Hindlimb muscle (tissue), 1 donor: ENCODE results near the gene RIMS4. TPM values are rescaled to one million over a fixed set of nuclear protein-coding genes. Genes with fewer than 3 reads are reported as not detected.
"Not testable (repeated sequence)": the region's sequence is repeated elsewhere in the genome, so short reads cannot be mapped to it uniquely, and the experiment has no call there.

Experiments used
- DNase-seq: peaks from one replicate; pipeline ENCODE4 v3.0.0-alpha.2; 2013
- polyA plus RNA-seq: library from polyadenylated mRNA; unstranded; fragments of 120-200 nt; gene quantifications from one replicate; pipeline ENCODE4 v1.2.1, GENCODE V29; 2013; ENCODE audit not compliant: insufficient read length

Gene RIMS4
- polyA plus RNA-seq, 1 donor, result 9.0 TPM

- no peak for DNase-seq
Observed at GRCh38 chr20:44795836-44796235, 14.5 kb downstream of the RIMS4 start.

- no peak for DNase-seq
Observed at GRCh38 chr20:44792796-44793195, 17.6 kb downstream of the RIMS4 start.

GRCh38 chr20:44790638-44791393 is 19.5 kb downstream of the RIMS4 start:
- no peak for DNase-seq

- no peak for DNase-seq
Observed at GRCh38 chr20:44788706-44789456, 21.5 kb downstream of the RIMS4 start.

GRCh38 chr20:44787299-44787698 is 23.0 kb downstream of the RIMS4 start:
- DNase-seq, result no peak

GRCh38 chr20:44785768-44786167 is 24.6 kb downstream of the RIMS4 start:
- no peak for DNase-seq

- DNase-seq, result no peak
Observed at GRCh38 chr20:44784688-44785087, 25.7 kb downstream of the RIMS4 start.

GRCh38 chr20:44781791-44782190 is 28.6 kb downstream of the RIMS4 start:
- no peak for DNase-seq

- DNase-seq, result no peak
Observed at GRCh38 chr20:44781118-44781517, 29.2 kb downstream of the RIMS4 start.

GRCh38 chr20:44780226-44780625 is 30.1 kb downstream of the RIMS4 start:
- DNase-seq, result peak; percentile 71

- peak; percentile 36 for DNase-seq
Observed at GRCh38 chr20:44776980-44777379, 33.4 kb downstream of the RIMS4 start.

- DNase-seq, result no peak
Observed at GRCh38 chr20:44773070-44773829, 37.1 kb downstream of the RIMS4 start.

GRCh38 chr20:44772636-44773035 is 37.7 kb downstream of the RIMS4 start:
- DNase-seq, result no peak

- no peak for DNase-seq
Observed at GRCh38 chr20:44771172-44771535, 39.2 kb downstream of the RIMS4 start.

- DNase-seq, result no peak
Observed at GRCh38 chr20:44770484-44771171, 39.7 kb downstream of the RIMS4 start.

GRCh38 chr20:44769481-44769863 is 40.9 kb downstream of the RIMS4 start:
- no peak for DNase-seq

- DNase-seq, result no peak
Observed at GRCh38 chr20:44768854-44769480, 41.4 kb downstream of the RIMS4 start.

GRCh38 chr20:44768256-44768655 is 42.1 kb downstream of the RIMS4 start:
- no peak for DNase-seq

GRCh38 chr20:44765701-44766347 is 44.5 kb downstream of the RIMS4 start:
- no peak for DNase-seq

GRCh38 chr20:44765091-44765490 is 45.3 kb downstream of the RIMS4 start:
- no peak for DNase-seq

- not testable (repeated sequence) for DNase-seq
Observed at GRCh38 chr20:44763798-44764197, 46.5 kb downstream of the RIMS4 start.
